PC-3 (cell line): Measurements from ENCODE around the gene MPND. TPM values are rescaled to one million over a fixed set of nuclear protein-coding genes. Genes with fewer than 3 reads are reported as not detected.

Experiments
- ATAC-seq: fragments of 200-7000 bp; cut with Tn5 transposase; 2 replicates; pipeline ENCODE4 v1.9.1; 2020; ENCODE audit warnings: mild to moderate bottlenecking, moderate library complexity
- BruUV-seq: library from RNA; stranded (reverse); fragments of 400-500 nt; replicated peaks from 2 replicates; lab custom pipeline; 2021; lab: Mats Ljungman, UMichigan
- CTCF ChIA-PET: fragments of 300-600 bp; sonication (Branson Sonifier 250); formaldehyde crosslinking; loops from one replicate; lab custom pipeline; 2022; ENCODE audit warnings: antibody characterized with exemption; lab: Charles Lee
- POLR2A ChIA-PET: fragments of 300-600 bp; sonication (Branson Sonifier 250); formaldehyde crosslinking; loops from one replicate; lab custom pipeline; 2022; ENCODE audit warnings: antibody characterized with exemption; ENCODE audit not compliant: unreplicated experiment; lab: Charles Lee
- DNase-seq: peaks from one replicate; pipeline ENCODE4 v3.0.0-alpha.2; 2015
- H2AFZ ChIP-seq: fragments of 300-600 bp; sonication (generic); 2 replicates; pipeline ENCODE4 v1.6.0; 2016; ENCODE audit warnings: antibody characterized with exemption, low read length
- H3F3A ChIP-seq: fragments of 300-600 bp; sonication (generic); one replicate; pipeline ENCODE4 v1.6.0; 2017; ENCODE audit warnings: antibody characterized with exemption, low read length, control low read depth, mild to moderate bottlenecking; ENCODE audit not compliant: unreplicated experiment
- H3K27ac ChIP-seq: fragments of 300-600 bp; sonication (generic); 2 replicates; pipeline ENCODE4 v1.5.1; 2016; ENCODE audit warnings: mild to moderate bottlenecking, low read length
- H3K27me3 ChIP-seq: fragments of 300-600 bp; sonication (generic); 2 replicates; pipeline ENCODE4 v1.6.1; 2016; ENCODE audit warnings: low read length, mixed read lengths
- H3K36me3 ChIP-seq: fragments of 300-600 bp; sonication (generic); 2 replicates; pipeline ENCODE4 v1.6.1; 2016; ENCODE audit warnings: low read depth, mixed run types, low read length, mixed read lengths
- H3K4me1 ChIP-seq: fragments of 300-600 bp; sonication (generic); 2 replicates; pipeline ENCODE4 v1.5.1; 2016; ENCODE audit warnings: low read length; ENCODE audit not compliant: insufficient read depth
- H3K4me2 ChIP-seq: fragments of 300-600 bp; sonication (generic); 2 replicates; pipeline ENCODE4 v1.6.0; 2016; ENCODE audit warnings: low read length
- H3K4me3 ChIP-seq: fragments of 300-600 bp; sonication (generic); 2 replicates; pipeline ENCODE4 v1.5.1; 2016; ENCODE audit warnings: mild to moderate bottlenecking, low read length, mixed read lengths
- H3K79me2 ChIP-seq: fragments of 300-600 bp; sonication (generic); 2 replicates; pipeline ENCODE4 v1.6.1; 2017; ENCODE audit warnings: low read length, mixed read lengths
- H3K9ac ChIP-seq: fragments of 300-600 bp; sonication (generic); 2 replicates; pipeline ENCODE4 v1.6.0; 2016; ENCODE audit warnings: mild to moderate bottlenecking, low read length
- H3K9me2 ChIP-seq: fragments of 300-600 bp; sonication (generic); replicated peaks from 2 replicates; pipeline ENCODE4 v1.6.1; 2016; ENCODE audit warnings: mixed run types, low read length, mixed read lengths
- H3K9me3 ChIP-seq: fragments of 300-600 bp; sonication (generic); 2 replicates; pipeline ENCODE4 v1.6.1; 2016; ENCODE audit warnings: low read length, mixed read lengths
- H4K20me1 ChIP-seq: fragments of 300-600 bp; sonication (generic); 2 replicates; pipeline ENCODE4 v1.6.1; 2016; ENCODE audit warnings: low read length, mixed read lengths
- CTCF ChIP-seq: fragments of 300-600 bp; sonication (generic); conservative IDR thresholded peaks from 2 replicates; pipeline ENCODE4 v1.5.1; 2017; ENCODE audit warnings: antibody characterized with exemption, low read depth, mild to moderate bottlenecking, low read length
- EZH2 ChIP-seq: fragments of 300-600 bp; sonication (generic); IDR thresholded peaks from one replicate; pipeline ENCODE4 v1.6.1; 2017; ENCODE audit warnings: antibody characterized with exemption, mild to moderate bottlenecking, low read length; ENCODE audit not compliant: unreplicated experiment
- EZH2phosphoT487 ChIP-seq: fragments of 300-600 bp; sonication (generic); IDR thresholded peaks from 2 replicates; pipeline ENCODE4 v1.6.1; 2018; ENCODE audit warnings: mild to moderate bottlenecking, antibody characterized with exemption, low read length, borderline replicate concordance
- intact Hi-C: fragments of 100-400 bp; cut with micrococcal nuclease; formaldehyde crosslinking; loops from 2 replicates; pipeline ENCODE4 v1.9.0; 2023
- total RNA-seq: library from RNA; depleted of rRNA; stranded (reverse); fragments of >200 nt; gene quantifications from 2 replicates; pipeline ENCODE4 v1.2.3, GENCODE V29; 2014

The MPND gene
- total RNA-seq, 1 experiment from 2014 or later = 5.6 TPM

GRCh38 chr19:4350111-4350510 lies 6.7 kb downstream of the MPND start:
- H3K27ac ChIP-seq = no peak overlapping the region
- no peaks in the 10 kb centered on the region for H3K27me3 ChIP-seq
- intact Hi-C loops = loop anchor here (5.0 kb wide), 1 partner anchor 83 kb away; no protein-coding TSS in a partner anchor
- DNase-seq (no peak), ATAC-seq (no peak)
- H3K4me3 ChIP-seq = no peak overlapping the region
- H3K79me2 ChIP-seq = no peaks in the 10 kb centered on the region
- no peaks in the 10 kb centered on the region for H3F3A ChIP-seq
- H2AFZ ChIP-seq = no peak overlapping the region
- no peak overlapping the region for H3K9ac ChIP-seq
- no peaks in the 10 kb centered on the region for H4K20me1 ChIP-seq
- no peaks in the 10 kb centered on the region for H3K36me3 ChIP-seq
- no peaks in the 10 kb centered on the region for H3K9me3 ChIP-seq
- no peaks in the 10 kb centered on the region for H3K4me1 ChIP-seq
- H3K4me2 ChIP-seq = no peak overlapping the region
- no TSS peak for BruUV-seq
- POLR2A ChIA-PET = no interaction called here
- TF ChIP-seq EZH2 (no peak), EZH2phosphoT487 (no peak), CTCF (no peak)
- CTCF ChIA-PET = no interaction called here
- no peaks in the 10 kb centered on the region for H3K9me2 ChIP-seq

- TF ChIP-seq EZH2phosphoT487 = no peak
- TF ChIP-seq CTCF = no peak
- H3K4me1 ChIP-seq = no peaks in the 10 kb centered on the region
- no peaks in the 10 kb centered on the region for H3K79me2 ChIP-seq
- no peak overlapping the region for H2AFZ ChIP-seq
- H4K20me1 ChIP-seq = no peaks in the 10 kb centered on the region
- no TSS peak for BruUV-seq
- no peaks in the 10 kb centered on the region for H3F3A ChIP-seq
- ChIA-PET POLR2A (no interaction called here), CTCF (no interaction called here)
- intact Hi-C loops = loop anchor here (5.0 kb wide), 1 partner anchor 83 kb away; no protein-coding TSS in a partner anchor
- no peak overlapping the region for H3K4me2 ChIP-seq
- no peaks in the 10 kb centered on the region for H3K9me3 ChIP-seq
- H3K9ac ChIP-seq = no peak overlapping the region
- DNase-seq (no peak), ATAC-seq (no peak)
- no peaks in the 10 kb centered on the region for H3K27me3 ChIP-seq
- H3K27ac ChIP-seq = no peak overlapping the region
- no peak overlapping the region for H3K4me3 ChIP-seq
- H3K9me2 ChIP-seq = no peaks in the 10 kb centered on the region
- no peaks in the 10 kb centered on the region for H3K36me3 ChIP-seq
Measured at GRCh38 chr19:4350726-4351125, 7.4 kb downstream of the MPND start.

- intact Hi-C loops = loop anchor here (5.0 kb wide), 1 partner anchor 85 kb away; no protein-coding TSS in a partner anchor
- no peaks in the 10 kb centered on the region for H4K20me1 ChIP-seq
- TF ChIP-seq EZH2 = no peak
- peak; percentile 65 for TF ChIP-seq CTCF
- H3F3A ChIP-seq = no peaks in the 10 kb centered on the region
- H3K9ac ChIP-seq = no peak overlapping the region
- H2AFZ ChIP-seq = no peak overlapping the region
- ATAC-seq (peak; percentile 55; the same call in 1 of the 2 replicates), DNase-seq (peak; percentile 57)
- H3K27ac ChIP-seq = no peak overlapping the region
- H3K9me3 ChIP-seq = no peaks in the 10 kb centered on the region
- H3K9me2 ChIP-seq = no peaks in the 10 kb centered on the region
- no peaks in the 10 kb centered on the region for H3K27me3 ChIP-seq
- no peaks in the 10 kb centered on the region for H3K79me2 ChIP-seq
- ChIA-PET POLR2A (interaction anchor here (0.6 to 0.7 kb wide), 2 partner anchors 9 to 11 kb away, joined by 3 to 11 read pairs; partner anchors contain the start of gene MPND), CTCF (interaction anchor here (0.6 to 1.2 kb wide), 7 partner anchors 10 to 574 kb away, joined by 3 to 23 read pairs (median 5); partner anchors contain the start of gene YJU2)
- H3K4me2 ChIP-seq = no peak overlapping the region
- H3K4me3 ChIP-seq = no peak overlapping the region
- BruUV-seq = no TSS peak
- H3K36me3 ChIP-seq = no peaks in the 10 kb centered on the region
- no peaks in the 10 kb centered on the region for H3K4me1 ChIP-seq
Measured at GRCh38 chr19:4352701-4353121, 9.3 kb downstream of the MPND start.
